Measurements from ENCODE around the gene ATXN10.
A peak's percentile ranks its signal among the peaks of the same experiment; 100 is the strongest.

The ATXN10 gene

GRCh38 chr22:45832959-45833580, 161.4 kb downstream of the ATXN10 start:
- DNase-seq = no peak

GRCh38 chr22:45833613-45834012, 162.0 kb downstream of the ATXN10 start:
- no peak for DNase-seq

GRCh38 chr22:45834241-45834640, 162.6 kb downstream of the ATXN10 start:
- DNase-seq = no peak

- no peak for DNase-seq
Measured at GRCh38 chr22:45834795-45835194, 163.2 kb downstream of the ATXN10 start.

GRCh38 chr22:45836418-45837169, 165.0 kb downstream of the ATXN10 start:
- DNase-seq = no peak

- DNase-seq = no peak
Measured at GRCh38 chr22:45837508-45837907, 165.9 kb downstream of the ATXN10 start.

GRCh38 chr22:45838305-45838887, 166.8 kb downstream of the ATXN10 start:
- no peak for DNase-seq

- no peak for DNase-seq
Measured at GRCh38 chr22:45840483-45840882, 168.8 kb downstream of the ATXN10 start.

GRCh38 chr22:45842291-45842991, 170.8 kb downstream of the ATXN10 start:
- no peak for DNase-seq

GRCh38 chr22:45843031-45843430, 171.4 kb downstream of the ATXN10 start:
- DNase-seq = peak; percentile 20

- no peak for DNase-seq
Measured at GRCh38 chr22:45843986-45844385, 172.4 kb downstream of the ATXN10 start.

- no peak for DNase-seq
Measured at GRCh38 chr22:45845076-45845487, 173.4 kb downstream of the ATXN10 start.

- DNase-seq = no peak
Measured at GRCh38 chr22:45846952-45847351, 175.3 kb downstream of the ATXN10 start.

- no peak for DNase-seq
Measured at GRCh38 chr22:45848904-45849303, 177.3 kb downstream of the ATXN10 start.

GRCh38 chr22:45852826-45853225, 181.2 kb downstream of the ATXN10 start:
- no peak for DNase-seq

GRCh38 chr22:45855961-45856360, 184.3 kb downstream of the ATXN10 start:
- no peak for DNase-seq

GRCh38 chr22:45857519-45857918, 185.9 kb downstream of the ATXN10 start:
- DNase-seq = no peak

- DNase-seq = no peak
Measured at GRCh38 chr22:45859231-45860161, 187.9 kb downstream of the ATXN10 start.

- DNase-seq = no peak
Measured at GRCh38 chr22:45860201-45860600, 188.6 kb downstream of the ATXN10 start.

GRCh38 chr22:45861259-45861658, 189.6 kb downstream of the ATXN10 start:
- no peak for DNase-seq

GRCh38 chr22:45863981-45864751, 192.5 kb downstream of the ATXN10 start:
- peak; percentile 82 for DNase-seq

All from suppressor macrophage treated with lipopolysaccharide for 4 hours (primary cell).